GM12878 (cell line): ENCODE measurements around the gene ZNF653. TPM values are rescaled to one million over a fixed set of nuclear protein-coding genes. Genes with fewer than 3 reads are reported as not detected.
A peak's percentile ranks its signal among the peaks of the same experiment; 100 is the strongest.

ENCODE experiments used
- ATF7 ChIP-seq: fragments of 450-650 bp; IDR thresholded peaks from 2 replicates; pipeline ENCODE4 v1.6.1; 2016; ENCODE audit warnings: low read depth, mild to moderate bottlenecking
- E2F8 ChIP-seq: fragments of 450-650 bp; IDR thresholded peaks from 2 replicates; pipeline ENCODE4 v1.6.1; 2018; ENCODE audit warnings: mild to moderate bottlenecking, low read depth, moderate library complexity; ENCODE audit not compliant: partially characterized antibody
- ESRRA ChIP-seq: IDR thresholded peaks from 2 replicates; pipeline ENCODE4 v1.6.1; 2012; ENCODE audit warnings: mild to moderate bottlenecking, low read length, improper control_type of control experiment
- FOS ChIP-seq: IDR thresholded peaks from 3 replicates; pipeline ENCODE4 v1.6.1; 2011; ENCODE audit warnings: borderline replicate concordance; ENCODE audit not compliant: insufficient read length; ENCODE audit errors: extremely low read depth
- LARP7 ChIP-seq: fragments of 450-650 bp; IDR thresholded peaks from 2 replicates; pipeline ENCODE4 v1.6.1; 2017; ENCODE audit warnings: mild to moderate bottlenecking
- MEF2B ChIP-seq: fragments of 450-650 bp; IDR thresholded peaks from 2 replicates; pipeline ENCODE4 v1.6.1; 2018; ENCODE audit warnings: mild to moderate bottlenecking, moderate library complexity; ENCODE audit not compliant: partially characterized antibody, poor library complexity, severe bottlenecking
- NFIC ChIP-seq: IDR thresholded peaks from 2 replicates; pipeline ENCODE4 v1.6.1; 2012; ENCODE audit warnings: low read depth, mild to moderate bottlenecking, inconsistent platforms, low read length, moderate library complexity
- NR2C1 ChIP-seq: fragments of 450-650 bp; IDR thresholded peaks from 2 replicates; pipeline ENCODE4 v1.6.1; 2017; ENCODE audit warnings: antibody characterized with exemption, mild to moderate bottlenecking, moderate library complexity
- RELB ChIP-seq: fragments of 450-650 bp; IDR thresholded peaks from 2 replicates; pipeline ENCODE4 v1.6.1; 2017; ENCODE audit warnings: low read depth, mild to moderate bottlenecking, moderate library complexity
- REST ChIP-seq: IDR thresholded peaks from 2 replicates; pipeline ENCODE4 v1.6.1; 2012; ENCODE audit warnings: mild to moderate bottlenecking, low read depth, low read length
- SMAD1 ChIP-seq: fragments of 450-650 bp; IDR thresholded peaks from 2 replicates; pipeline ENCODE4 v1.6.1; 2018; ENCODE audit warnings: mild to moderate bottlenecking, low read depth; ENCODE audit not compliant: partially characterized antibody
- ZBTB4 ChIP-seq: fragments of 450-650 bp; formaldehyde crosslinking; IDR thresholded peaks from 2 replicates; pipeline ENCODE4 v1.4.0; 2022; ENCODE audit warnings: mild to moderate bottlenecking, moderate library complexity
- ZNF217 ChIP-seq: fragments of 450-650 bp; IDR thresholded peaks from 2 replicates; pipeline ENCODE4 v1.6.1; 2017; ENCODE audit warnings: antibody characterized with exemption, mild to moderate bottlenecking
- polyA plus RNA-seq, 11 experiments: library from polyadenylated mRNA; depleted of rRNA in 4 of 11; unstranded in 6 of 11; stranded (reverse) in 5 of 11; fragments of >200 nt; fragmentation: Nextera tagmentation in 4 of 11; fragmentation: Illumina TruSeq in 1 of 11; extraction: Ambion mirVana in 4 of 11; extraction: Trizol in 1 of 11; gene quantifications; 1 replicate in 1 of 11; 2 replicates in 10 of 11; pipeline versions ENCODE4 v1.2.1 to v1.2.3, GENCODE V29; 2011 to 2016; ENCODE audit warnings: inconsistent platforms in 2 of 11, missing spikeins in 2 of 11, low read depth in 1 of 11
- total RNA-seq, 4 experiments: library from RNA; depleted of rRNA in 3 of 4; stranded (reverse); fragments of >200 nt in 3 of 4; fragmentation: Illumina TruSeq in 1 of 4; extraction: Trizol in 1 of 4; gene quantifications; 2 replicates each; pipeline versions ENCODE4 v1.2.1 to v1.2.3, GENCODE V29; 2013 to 2021

Gene ZNF653
- total and polyA plus RNA-seq, 10 of the 15 experiments (the other 5 are each of a cell fraction or from before 2014, with no cell fraction given): 2.2 to 13.2 (median 6.7) TPM; not detected in 2

GRCh38 chr19:11482384-11483050 lies 23.1 kb downstream of the ZNF653 start (continued):
- TF ChIP-seq ZBTB4: 0 out of 2 replicates have a peak, but pooled peaks have one; percentile 26
- TF ChIP-seq REST: 0 out of 2 replicates have a peak, but pooled peaks have one; percentile 23
- TF ChIP-seq LARP7: peak; percentile 92
- TF ChIP-seq SMAD1: no peak
- no peak for TF ChIP-seq E2F8
- TF ChIP-seq ESRRA: 0 out of 2 replicates have a peak, but pooled peaks have one; percentile 53
- no peak for TF ChIP-seq ATF7
- peak; percentile 78 for TF ChIP-seq MEF2B
- TF ChIP-seq RELB: no peak; the same call in 1 of the 2 replicates
- TF ChIP-seq NFIC: no peak
- no peak for TF ChIP-seq NR2C1
- no peak for TF ChIP-seq FOS
- TF ChIP-seq ZNF217: peak; percentile 75; the same call in 1 of the 2 replicates
